GM18511 (cell line): ENCODE measurements around the gene ZNF92.
"Not testable (repeated sequence)": the region's sequence is repeated elsewhere in the genome, so short reads cannot be mapped to it uniquely, and the experiment has no call there.

Source experiments
- ATAC-seq: cut with Tn5 transposase; IDR thresholded peaks from one replicate; pipeline ENCODE4 v1.9.1; 2021; ENCODE audit warnings: mild to moderate bottlenecking, moderate library complexity; ENCODE audit not compliant: unreplicated experiment

ZNF92 gene

DNA sequence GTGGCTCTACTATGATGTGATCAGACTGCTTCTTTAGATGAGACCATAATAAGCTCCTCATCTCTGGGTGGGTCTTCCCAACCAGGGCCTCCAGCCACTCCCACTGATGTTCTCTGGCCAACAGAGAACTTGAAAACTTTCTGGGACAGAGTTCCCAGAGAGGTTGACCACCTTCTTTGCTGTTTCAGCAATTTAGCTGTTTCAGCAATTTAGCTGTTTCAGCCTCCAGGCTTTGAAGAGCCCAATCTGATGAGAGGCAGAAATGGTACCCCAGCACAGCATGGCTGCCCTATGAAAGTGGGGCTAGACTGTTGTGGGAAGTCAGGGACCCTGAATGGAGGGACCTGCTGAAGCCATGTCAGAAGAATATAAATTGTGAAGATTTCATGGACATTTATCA, 49.0 kb downstream of the ZNF92 start:
- ATAC-seq: no peak

DNA sequence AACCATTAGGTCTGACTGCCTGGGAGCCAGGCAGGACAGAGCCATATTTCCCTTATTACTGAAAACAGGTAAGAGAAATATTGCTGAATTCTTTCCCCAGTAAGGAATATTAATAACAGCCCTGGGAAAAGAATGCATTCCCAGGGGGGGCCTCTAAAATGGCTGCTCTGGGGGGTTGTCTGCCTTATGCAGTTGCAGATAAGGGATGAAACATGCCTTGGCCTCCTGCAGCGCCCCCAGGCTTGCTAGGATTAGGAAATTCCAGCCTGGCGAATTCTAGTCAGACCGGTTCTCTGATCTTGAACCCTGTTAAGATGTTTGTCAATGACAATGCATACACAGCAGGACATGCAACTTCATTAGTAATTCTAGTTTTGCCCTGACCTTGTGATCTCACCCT, 49.6 kb downstream of the ZNF92 start:
- ATAC-seq: not testable (repeated sequence)

- ATAC-seq: no peak
Measured at GRCh38 chr7:65429642-65430343, 56.1 kb downstream of the ZNF92 start.

GRCh38 chr7:65430344-65431186, 56.9 kb downstream of the ZNF92 start:
- no peak for ATAC-seq

- ATAC-seq: no peak
Measured at GRCh38 chr7:65434307-65434706, 60.7 kb downstream of the ZNF92 start.

DNA sequence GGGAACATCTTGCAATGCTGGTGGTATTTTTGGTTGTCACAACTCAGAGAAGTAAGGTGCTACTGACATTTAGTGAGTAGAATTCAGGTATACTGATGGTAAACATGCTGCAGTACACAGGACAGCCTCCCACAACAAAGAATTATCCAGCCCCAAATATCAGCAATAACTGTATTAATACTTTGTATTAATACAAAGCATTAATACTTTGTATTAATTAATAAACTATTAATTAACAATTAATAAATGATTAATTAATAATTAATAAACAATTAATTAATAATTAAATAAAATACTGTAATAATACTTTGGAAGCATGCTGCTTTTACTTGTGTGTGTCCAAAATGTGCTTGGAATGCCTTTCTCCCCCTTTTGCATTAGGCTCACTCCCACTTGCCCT, 62.5 kb downstream of the ZNF92 start:
- ATAC-seq: no peak

DNA sequence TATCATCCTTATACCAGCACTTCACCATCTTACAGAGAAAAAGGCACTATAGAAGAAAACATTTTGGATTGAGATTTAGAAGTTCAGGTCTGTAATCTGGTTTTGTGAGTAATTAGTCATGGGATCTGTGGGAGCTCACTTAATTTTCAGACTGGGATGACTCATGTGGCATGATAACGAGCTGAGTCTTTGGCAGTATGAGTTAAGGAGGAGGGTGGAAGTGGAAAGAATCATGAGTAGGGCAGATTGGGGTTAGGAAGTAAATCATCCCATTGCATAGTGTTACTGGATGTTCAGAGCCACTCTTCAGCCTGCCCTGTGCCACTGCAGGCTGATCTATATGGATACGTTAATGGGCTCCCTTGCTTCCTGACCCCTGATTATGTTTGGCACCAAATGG, 64.9 kb downstream of the ZNF92 start:
- no peak for ATAC-seq

DNA sequence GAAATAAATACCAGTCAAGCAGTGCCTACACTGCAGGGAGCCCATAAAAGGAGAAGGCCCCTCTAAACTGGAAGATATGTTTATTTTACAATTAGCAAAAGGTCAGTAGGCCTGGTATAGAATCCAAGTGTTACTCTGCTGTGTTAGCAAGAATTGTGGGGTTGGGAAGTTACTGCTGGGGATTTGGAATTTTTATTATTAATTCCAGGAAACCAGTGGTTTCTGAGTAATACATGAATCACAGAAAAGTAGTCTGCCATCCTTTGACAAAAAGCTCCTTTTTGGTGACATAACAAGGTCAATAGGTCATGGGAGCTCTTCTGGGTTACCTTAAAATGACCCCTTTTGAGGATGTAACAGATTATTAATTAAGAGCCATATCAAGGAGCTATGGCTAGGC, 67.4 kb downstream of the ZNF92 start:
- ATAC-seq: no peak

DNA sequence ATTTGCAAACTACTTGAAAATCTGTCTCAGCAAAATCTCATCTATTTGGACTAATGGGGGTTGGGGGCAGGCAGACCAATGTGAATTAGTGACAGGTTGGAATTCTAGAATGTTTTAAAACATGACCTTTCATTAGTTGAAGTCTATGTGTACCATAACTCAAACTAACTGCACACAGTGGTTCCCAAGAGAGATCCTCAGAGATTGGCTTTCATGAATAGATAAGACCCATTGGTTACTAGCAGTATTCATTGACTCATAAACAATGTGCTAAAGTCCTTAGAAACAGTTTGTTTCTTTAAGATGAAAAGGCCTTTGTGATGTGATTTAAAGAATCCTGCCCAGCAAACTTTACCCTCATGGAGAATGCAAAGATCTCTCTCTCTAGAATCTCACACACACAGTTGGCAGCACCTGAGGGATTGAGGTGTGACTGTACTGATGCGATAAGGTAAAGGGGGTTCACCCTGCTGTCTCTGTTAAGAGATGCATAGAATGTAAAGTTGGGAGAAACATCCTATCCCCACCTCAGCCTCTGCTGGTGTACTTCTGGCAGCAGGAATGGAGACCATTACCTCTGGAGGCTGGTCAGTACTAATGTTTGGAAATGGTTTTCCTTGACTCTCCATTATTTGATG, 70.7 kb downstream of the ZNF92 start:
- ATAC-seq: no peak

GRCh38 chr7:65444899-65445823, 71.5 kb downstream of the ZNF92 start:
- ATAC-seq: no peak

GRCh38 chr7:65447041-65447440, 73.4 kb downstream of the ZNF92 start:
- ATAC-seq: not testable (repeated sequence)

- ATAC-seq: no peak
Measured at GRCh38 chr7:65448816-65449504, 75.3 kb downstream of the ZNF92 start.

- ATAC-seq: no peak
Measured at GRCh38 chr7:65449505-65449852, 75.8 kb downstream of the ZNF92 start.
